Prostate gland (tissue), 2 donors: Measurements from ENCODE around the gene DDX6.
"Not testable (repeated sequence)": the region's sequence is repeated elsewhere in the genome, so short reads cannot be mapped to it uniquely, and the experiment has no call there.

Experiments
- CTCF ChIP-seq, 4 experiments: fragments of 200-600 bp in 2 of 4; fragments of 450-650 bp in 2 of 4; sonication (generic) in 2 of 4; IDR thresholded peaks; 1 replicate in 3 of 4; 2 replicates in 1 of 4; pipeline ENCODE4 v1.5.1; 2016 to 2019; ENCODE audit warnings: antibody characterized with exemption in 4 of 4, mild to moderate bottlenecking in 2 of 4, moderate library complexity in 2 of 4
- POLR2A ChIP-seq: fragments of 450-650 bp; IDR thresholded peaks from one replicate; pipeline ENCODE4 v1.6.1; 2016; ENCODE audit warnings: antibody characterized with exemption, mild to moderate bottlenecking

- not testable (repeated sequence) for TF ChIP-seq CTCF (IDR thresholded peaks at IDR 0.05); POLR2A
These were observed 76.5 kb downstream of the DDX6 start for GRCh38 chr11:118714416-118714815.
